Transverse colon (tissue), 4 donors: ENCODE data around the gene DDX56.
"Not testable (repeated sequence)": the region's sequence is repeated elsewhere in the genome, so short reads cannot be mapped to it uniquely, and the experiment has no call there.

ENCODE experiments used
- CTCF ChIP-seq, 5 experiments: fragments of 200-600 bp in 3 of 5; fragments of 450-650 bp in 2 of 5; sonication (generic) in 3 of 5; IDR thresholded peaks; 1 replicate in 2 of 5; 2 replicates in 3 of 5; pipeline ENCODE4 v1.5.1; 2016 to 2017; ENCODE audit warnings: antibody characterized with exemption in 5 of 5, inconsistent platforms in 3 of 5, mild to moderate bottlenecking in 2 of 5, moderate library complexity in 1 of 5
- EP300 ChIP-seq: sonication (generic); formaldehyde crosslinking; IDR thresholded peaks from one replicate; pipeline ENCODE4 v1.6.1; 2017; ENCODE audit warnings: antibody characterized with exemption, low read depth
- POLR2A ChIP-seq: fragments of 450-650 bp; IDR thresholded peaks from one replicate; pipeline ENCODE4 v1.6.1; 2016; ENCODE audit warnings: antibody characterized with exemption, mild to moderate bottlenecking, moderate library complexity
- POLR2AphosphoS5 ChIP-seq, 3 donors: sonication (generic); formaldehyde crosslinking; IDR thresholded peaks; one replicate each; pipeline ENCODE4 v1.6.1; 2016; ENCODE audit warnings: antibody characterized with exemption in 3 of 3

GRCh38 chr7:44552473-44553005 is 21.2 kb downstream of the DDX56 start:
- not testable (repeated sequence) for TF ChIP-seq EP300; POLR2A; CTCF (IDR thresholded peaks at IDR 0.05); POLR2AphosphoS5 (IDR thresholded peaks at IDR 0.05)
